ENCODE results near the gene UBIAD1.

The UBIAD1 gene, protein sequence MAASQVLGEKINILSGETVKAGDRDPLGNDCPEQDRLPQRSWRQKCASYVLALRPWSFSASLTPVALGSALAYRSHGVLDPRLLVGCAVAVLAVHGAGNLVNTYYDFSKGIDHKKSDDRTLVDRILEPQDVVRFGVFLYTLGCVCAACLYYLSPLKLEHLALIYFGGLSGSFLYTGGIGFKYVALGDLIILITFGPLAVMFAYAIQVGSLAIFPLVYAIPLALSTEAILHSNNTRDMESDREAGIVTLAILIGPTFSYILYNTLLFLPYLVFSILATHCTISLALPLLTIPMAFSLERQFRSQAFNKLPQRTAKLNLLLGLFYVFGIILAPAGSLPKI

DNA sequence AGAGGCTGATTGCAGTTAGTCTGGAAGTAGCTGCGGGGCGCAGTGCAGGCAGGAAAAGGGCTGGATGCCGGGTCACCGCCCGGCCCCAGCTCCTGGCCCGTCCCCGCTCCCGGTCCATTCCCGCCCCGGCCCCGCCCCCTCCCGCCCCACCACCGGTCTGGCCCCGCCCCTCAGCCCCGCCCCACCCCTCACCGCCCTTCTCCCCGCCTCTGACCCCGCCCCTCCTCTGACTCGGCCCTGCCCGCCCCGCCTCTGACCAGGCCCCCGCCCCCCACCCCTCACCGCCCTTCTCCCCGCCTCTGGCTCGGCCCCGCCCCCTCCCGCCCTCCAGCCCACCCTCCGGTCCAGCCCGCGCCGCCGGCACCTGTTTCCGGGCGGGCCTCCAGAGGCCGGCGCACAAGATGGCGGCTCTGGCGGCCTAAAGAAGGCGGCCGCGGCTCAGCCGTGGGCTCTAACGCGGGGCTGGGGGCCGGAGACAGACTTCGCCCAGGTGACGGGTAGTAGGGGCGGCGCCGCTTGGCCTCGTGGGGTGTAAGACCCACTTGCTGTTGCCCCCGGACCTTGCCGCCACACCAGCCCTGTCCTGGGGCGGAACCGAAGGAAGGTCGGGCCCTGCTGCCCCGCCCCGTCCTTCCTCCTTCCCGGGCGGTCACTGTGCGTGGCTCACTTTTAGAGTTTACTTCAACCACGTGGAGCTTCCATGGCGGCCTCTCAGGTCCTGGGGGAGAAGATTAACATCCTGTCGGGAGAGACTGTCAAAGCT, at the start of gene UBIAD1:
Gene UBIAD1, plus strand, starts transcription at position 367 of the 763 bp plus-strand sequence. Its CDS starts 334 bp downstream, at position 701.
- peak; percentile 40 for DNase-seq (ENCODE audit: extremely low read depth, low read depth)
- peak within 1 kb of the TSS; percentile 80 for H3K4me3 ChIP-seq (replicated peaks; ENCODE audit: low read depth, low read length)
- TF ChIP-seq, protein P1, sequence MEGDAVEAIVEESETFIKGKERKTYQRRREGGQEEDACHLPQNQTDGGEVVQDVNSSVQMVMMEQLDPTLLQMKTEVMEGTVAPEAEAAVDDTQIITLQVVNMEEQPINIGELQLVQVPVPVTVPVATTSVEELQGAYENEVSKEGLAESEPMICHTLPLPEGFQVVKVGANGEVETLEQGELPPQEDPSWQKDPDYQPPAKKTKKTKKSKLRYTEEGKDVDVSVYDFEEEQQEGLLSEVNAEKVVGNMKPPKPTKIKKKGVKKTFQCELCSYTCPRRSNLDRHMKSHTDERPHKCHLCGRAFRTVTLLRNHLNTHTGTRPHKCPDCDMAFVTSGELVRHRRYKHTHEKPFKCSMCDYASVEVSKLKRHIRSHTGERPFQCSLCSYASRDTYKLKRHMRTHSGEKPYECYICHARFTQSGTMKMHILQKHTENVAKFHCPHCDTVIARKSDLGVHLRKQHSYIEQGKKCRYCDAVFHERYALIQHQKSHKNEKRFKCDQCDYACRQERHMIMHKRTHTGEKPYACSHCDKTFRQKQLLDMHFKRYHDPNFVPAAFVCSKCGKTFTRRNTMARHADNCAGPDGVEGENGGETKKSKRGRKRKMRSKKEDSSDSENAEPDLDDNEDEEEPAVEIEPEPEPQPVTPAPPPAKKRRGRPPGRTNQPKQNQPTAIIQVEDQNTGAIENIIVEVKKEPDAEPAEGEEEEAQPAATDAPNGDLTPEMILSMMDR (IDR thresholded peaks at IDR 0.05; ENCODE audit: low read depth, low read length, missing control alignments) = no peak

DNA sequence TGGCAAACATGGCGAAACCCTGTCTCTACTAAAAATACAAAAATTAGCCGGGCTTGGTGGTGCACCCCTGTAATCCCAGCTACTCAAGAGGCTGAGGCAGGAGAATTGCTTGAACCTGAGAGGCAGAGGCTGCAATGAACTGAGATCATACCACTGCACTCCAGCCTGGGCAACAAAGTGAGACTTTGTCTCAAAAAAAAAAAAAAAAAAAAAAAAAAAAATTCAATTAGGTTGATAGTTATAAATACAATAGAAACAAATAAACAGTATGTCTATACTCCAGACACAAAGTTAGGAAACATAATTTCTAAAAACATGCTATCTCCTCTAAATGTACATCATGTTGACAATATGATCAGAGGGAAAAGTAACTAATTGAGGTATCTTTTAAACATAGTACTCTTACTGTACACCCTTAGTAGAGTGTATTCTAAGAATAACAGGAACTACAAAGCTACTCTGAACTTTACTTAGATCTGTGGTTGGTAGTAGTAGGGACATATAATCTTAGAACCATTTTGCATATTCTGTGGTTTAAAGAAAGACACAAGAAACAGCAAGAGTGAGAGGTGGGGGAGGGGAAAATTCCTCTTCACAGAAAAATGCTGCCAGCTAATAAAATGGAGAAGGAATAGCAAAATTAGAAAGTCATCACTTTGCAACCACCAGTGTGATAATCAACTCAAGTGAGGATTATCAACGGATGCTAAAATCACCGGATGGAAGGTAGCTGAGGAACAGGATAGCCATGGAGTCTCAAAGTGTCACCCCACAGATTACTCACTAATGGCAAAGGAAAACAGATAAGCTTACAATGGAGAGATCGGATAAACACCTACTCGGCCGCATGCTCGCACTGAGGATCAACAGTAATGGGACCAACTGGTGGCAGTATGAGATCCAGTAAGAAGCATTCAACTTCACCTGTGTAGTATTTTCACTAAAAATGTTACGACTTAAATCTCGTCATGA, 45.6 kb upstream of the UBIAD1 start:
- TF ChIP-seq, protein P1 (IDR thresholded peaks at IDR 0.05; ENCODE audit: low read depth, low read length, missing control alignments) = no peak
- DNase-seq (ENCODE audit: extremely low read depth, low read depth) = no peak
- no peak overlapping the region for H3K4me3 ChIP-seq (replicated peaks; ENCODE audit: low read depth, low read length)

GRCh38 chr1:11229203-11229602, 43.8 kb upstream of the UBIAD1 start:
- H3K4me3 ChIP-seq (replicated peaks; ENCODE audit: low read depth, low read length) = no peak overlapping the region
- no peak for DNase-seq (ENCODE audit: extremely low read depth, low read depth)
- TF ChIP-seq, protein P1 (IDR thresholded peaks at IDR 0.05; ENCODE audit: low read depth, low read length, missing control alignments) = no peak

- DNase-seq (ENCODE audit: extremely low read depth, low read depth) = no peak
- TF ChIP-seq, protein P1 (IDR thresholded peaks at IDR 0.05; ENCODE audit: low read depth, low read length, missing control alignments) = no peak
- H3K4me3 ChIP-seq (replicated peaks; ENCODE audit: low read depth, low read length) = no peak overlapping the region
These were observed 39.8 kb upstream of the UBIAD1 start for GRCh38 chr1:11233208-11233607.

GRCh38 chr1:11237356-11237755, 35.6 kb upstream of the UBIAD1 start:
- no peak for DNase-seq (ENCODE audit: extremely low read depth, low read depth)
- H3K4me3 ChIP-seq (replicated peaks; ENCODE audit: low read depth, low read length) = no peak overlapping the region
- TF ChIP-seq, protein P1 (IDR thresholded peaks at IDR 0.05; ENCODE audit: low read depth, low read length, missing control alignments) = no peak

DNA sequence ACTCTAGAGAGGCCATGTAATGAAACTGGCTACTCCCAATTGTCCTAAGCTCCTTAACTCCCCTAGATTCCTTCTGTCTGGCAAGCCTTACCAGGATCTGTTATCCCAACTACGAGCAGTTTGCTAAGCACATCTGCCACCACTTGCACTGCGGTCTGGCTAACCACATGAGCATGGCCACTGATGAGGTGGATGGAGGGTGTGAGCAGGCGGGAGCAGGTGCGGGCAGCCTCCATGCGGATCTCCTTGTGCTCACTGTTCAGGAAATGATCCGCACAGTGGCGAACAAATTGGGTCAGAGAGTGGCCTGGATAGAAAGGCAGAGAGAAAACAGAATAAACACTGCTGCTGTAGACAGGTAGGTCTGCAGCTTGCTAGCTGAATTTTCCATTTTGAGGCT, 34.7 kb upstream of the UBIAD1 start:
- TF ChIP-seq, protein P1 (IDR thresholded peaks at IDR 0.05; ENCODE audit: low read depth, low read length, missing control alignments) = no peak
- DNase-seq (ENCODE audit: extremely low read depth, low read depth) = no peak
- no peak overlapping the region for H3K4me3 ChIP-seq (replicated peaks; ENCODE audit: low read depth, low read length)
